Amygdala (tissue), 56 donors: ENCODE measurements around the gene DYNLRB1.

Experiments used
- DNase-seq, 56 donors: peaks; one replicate each; lab custom pipeline; 2025; lab: John Stamatoyannopoulos, UW

DYNLRB1 gene

DNA sequence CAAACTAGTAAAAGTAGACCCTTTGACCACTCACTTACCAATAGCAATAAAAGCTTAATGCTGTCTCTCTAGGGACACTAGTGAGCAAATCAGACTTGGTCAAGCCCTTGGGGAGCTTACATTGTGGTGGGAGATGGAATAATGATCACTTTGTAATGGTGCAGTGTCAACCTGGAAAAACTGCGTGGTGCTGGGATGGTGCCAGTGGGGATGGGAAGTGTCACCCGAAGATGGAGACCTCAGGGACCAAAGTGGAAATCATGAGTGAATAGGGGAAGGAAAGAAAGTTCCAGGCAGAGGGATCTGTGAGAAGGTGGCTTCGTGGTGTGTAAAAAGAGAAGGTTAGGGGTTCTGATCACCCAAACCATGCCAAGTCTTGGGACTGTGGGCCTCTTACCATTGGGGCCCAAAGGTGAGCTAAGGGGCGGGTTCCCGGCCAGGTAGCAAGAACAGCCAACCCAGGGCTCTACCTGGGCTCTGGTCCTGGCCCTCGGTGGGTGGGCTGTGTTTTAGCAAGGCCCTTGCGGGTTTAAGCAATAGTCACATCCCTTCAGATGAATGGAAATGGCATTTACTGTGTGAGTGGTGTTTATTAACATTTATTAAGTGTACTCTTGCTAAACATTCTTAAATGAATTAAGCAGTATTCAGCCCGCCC lies 15.5 kb downstream of the DYNLRB1 start:
- DNase-seq: no peak

DNA sequence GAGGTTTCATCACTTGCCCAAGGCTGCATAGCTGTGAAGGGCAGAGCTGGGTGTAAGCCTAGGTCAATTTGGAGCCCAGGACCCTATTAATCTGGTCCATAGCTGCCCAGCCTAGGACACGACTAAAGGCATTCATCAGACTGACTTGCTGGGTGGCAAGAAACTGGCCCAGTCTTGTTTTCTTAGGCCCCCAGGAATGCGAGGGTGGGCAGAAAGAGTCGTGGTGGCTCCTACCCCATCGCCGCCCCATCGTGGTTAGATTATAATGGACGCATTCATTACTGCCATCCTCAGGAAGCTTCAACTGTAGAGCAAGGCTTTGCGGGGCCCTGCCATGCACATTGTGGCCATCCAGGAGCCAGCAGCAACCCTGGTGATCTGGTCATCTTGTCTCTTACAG lies 16.1 kb downstream of the DYNLRB1 start:
- no peak for DNase-seq

- no peak for DNase-seq
Measured at GRCh38 chr20:34532756-34533155, 16.5 kb downstream of the DYNLRB1 start.

- DNase-seq: no peak
Measured at GRCh38 chr20:34534391-34535165, 18.4 kb downstream of the DYNLRB1 start.

DNA sequence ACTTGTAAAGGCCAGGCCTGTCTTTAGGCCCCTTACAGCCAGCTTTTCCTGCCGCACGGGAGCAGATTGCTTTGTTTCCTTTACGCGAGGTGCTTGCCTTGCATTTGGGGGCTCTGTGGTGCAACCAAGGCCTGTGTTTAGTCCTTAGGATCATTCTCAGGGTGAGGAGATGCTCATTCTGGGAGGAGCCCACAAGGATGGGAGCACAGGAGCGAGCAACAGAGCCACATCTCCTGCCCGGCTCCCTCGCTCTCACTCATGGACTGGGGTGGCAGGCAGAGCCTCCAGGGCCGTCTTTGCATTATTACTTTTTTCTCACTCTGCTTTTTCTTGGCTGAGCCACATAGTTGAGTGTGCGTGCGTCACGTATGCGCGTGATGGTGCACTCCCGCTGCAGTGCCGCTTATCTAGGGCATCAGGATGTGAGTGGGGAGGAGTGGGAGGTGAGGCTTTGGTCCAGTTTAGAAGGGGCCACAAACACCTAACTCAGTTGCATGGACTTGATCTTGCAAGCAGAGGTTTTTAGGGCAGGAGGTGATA lies 19.1 kb downstream of the DYNLRB1 start:
- no peak for DNase-seq

- DNase-seq: no peak
Measured at GRCh38 chr20:34535857-34536256, 19.6 kb downstream of the DYNLRB1 start.

DNA sequence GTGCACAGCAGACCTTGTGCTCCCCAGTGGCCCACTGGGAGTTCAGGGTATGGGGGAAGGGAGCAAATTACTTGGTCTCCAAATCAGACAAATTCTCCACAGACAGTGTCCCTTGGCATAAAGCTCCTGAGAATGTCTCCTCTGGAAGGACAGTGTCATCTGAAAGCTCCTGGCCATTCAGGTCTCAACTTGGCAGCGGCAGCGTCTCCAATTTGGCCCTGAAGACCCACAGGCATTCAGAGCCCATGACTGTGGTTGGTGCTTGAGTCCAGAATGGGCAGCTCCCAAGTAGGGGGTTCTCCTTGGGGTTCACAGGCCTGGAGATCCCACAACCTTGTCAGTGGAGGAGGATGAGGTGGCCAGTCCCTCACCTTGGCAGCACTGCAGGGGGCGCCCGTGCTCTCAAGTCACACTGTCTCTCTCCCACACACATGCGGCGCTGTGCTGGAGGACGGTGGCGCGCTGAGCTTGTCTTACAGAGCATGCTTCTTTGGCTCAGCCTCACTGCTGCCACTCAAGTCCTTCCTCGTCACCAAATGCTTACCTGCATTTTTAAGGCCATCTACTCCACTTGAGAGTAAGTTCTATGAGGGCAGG lies 20.7 kb downstream of the DYNLRB1 start:
- peak in 20 of 56 donors; percentile 13 to 54 (median 31) for DNase-seq

- no peak for DNase-seq
Measured at GRCh38 chr20:34537651-34538050, 21.4 kb downstream of the DYNLRB1 start.

DNA sequence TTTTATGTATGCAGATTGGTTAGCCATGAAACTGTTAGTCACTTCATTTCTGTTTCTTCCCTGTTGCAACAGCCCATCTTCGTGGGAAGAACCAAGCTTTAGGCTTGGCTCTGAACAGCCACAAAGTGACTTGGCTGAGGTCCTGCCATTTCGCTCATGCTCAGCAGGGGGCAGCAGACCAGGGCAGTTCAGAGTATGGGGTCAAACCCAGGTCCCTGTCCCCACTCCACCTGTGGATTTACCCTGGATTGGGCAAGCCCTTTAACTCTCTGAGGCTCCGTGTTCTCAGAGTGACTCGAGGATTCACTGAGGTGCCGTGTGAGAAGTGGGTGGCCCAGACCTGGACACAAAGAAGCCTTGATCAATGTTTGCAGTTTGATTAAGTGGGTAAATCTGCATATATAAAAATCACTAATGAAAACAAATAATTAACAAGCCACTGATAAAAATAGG lies 22.5 kb downstream of the DYNLRB1 start:
- peak in 21 of 56 donors; percentile 8 to 62 (median 28) for DNase-seq

DNA sequence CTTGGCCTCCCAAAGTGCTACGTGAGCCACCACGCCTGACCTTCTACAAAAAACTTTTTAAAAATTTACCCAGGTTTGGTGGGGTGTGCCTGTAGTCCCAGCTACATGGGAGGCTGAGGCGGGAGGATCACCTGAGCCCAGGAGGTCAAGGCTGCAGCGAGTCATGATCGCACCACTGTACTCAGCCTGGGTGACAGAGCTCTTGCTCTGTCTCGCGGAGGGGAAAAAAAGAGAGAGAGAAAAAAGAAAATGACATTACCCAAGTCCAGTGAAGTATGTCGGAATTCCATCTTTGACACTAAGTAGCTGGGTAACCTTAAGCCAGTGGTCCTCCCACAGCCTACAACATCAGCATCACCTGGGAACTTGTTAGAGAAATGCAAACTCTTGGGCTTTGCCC lies 23.5 kb downstream of the DYNLRB1 start:
- no peak for DNase-seq

GRCh38 chr20:34540596-34541263 lies 24.5 kb downstream of the DYNLRB1 start:
- no peak for DNase-seq

DNA sequence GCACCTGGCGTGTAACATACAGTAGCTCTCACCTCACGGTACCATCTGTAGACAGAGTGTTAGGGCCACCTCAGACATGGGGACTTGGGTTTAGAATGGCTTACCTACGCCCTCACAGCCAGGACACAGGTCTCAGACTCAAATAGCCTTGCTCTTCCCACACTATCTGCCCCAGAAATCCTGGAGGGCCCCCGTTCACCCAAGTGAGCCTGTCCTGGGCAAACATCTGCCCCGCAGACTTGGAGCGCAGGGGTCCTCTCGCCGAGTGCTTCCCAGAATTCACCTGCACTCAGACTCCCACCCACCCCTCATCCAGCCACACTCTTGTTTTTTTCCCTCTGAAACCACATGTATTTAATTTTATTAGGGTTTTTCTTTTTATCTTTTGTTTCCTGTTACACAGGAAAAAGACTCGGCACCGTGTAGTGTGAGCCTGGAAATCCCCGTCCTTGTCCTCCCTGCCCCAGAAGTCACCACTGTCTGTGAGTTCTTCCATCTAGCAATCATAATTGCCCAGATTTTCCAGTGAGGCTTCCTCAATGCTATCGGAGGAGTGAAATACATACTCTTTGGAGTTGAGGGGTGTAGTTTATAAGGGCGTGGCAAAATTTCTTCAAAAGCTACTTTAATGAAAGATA lies 25.2 kb downstream of the DYNLRB1 start:
- no peak for DNase-seq

GRCh38 chr20:34541917-34542316 lies 25.7 kb downstream of the DYNLRB1 start:
- no peak for DNase-seq

GRCh38 chr20:34542439-34542838 lies 26.2 kb downstream of the DYNLRB1 start:
- DNase-seq: no peak

GRCh38 chr20:34543463-34544056 lies 27.3 kb downstream of the DYNLRB1 start:
- no peak for DNase-seq

DNA sequence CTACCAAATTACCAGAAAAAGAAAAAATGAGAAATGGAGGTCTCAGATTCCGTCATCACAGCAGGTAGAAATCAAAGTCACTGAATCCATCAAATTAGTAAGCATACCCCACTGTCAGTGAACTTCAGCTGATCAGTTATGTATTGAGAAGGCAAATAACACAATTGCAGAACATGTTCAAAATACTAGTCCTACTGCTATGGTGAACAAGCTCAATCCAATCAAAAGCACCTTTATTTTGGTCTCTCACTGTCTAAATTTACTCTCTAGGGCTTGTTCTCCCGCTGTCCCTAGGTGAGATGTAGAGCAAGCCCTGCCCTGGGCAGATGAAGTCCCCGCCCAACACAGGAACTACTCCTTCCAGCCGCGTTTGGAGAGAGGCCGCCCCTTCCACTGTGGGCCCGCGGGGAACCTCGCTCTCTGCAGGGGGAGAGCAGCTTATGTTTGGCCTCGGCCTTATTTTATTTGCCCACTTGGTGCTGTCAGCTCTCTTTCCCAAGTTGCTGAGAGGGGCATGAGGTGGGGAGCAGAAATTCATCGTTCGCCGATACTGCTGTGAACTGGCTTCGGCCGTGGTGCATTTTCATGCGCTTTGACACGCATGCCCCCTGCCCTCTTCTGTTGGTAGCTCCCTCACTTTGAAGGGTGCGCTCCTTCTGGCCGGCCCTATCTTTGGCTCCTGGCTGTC lies 28.0 kb downstream of the DYNLRB1 start:
- no peak for DNase-seq

DNA sequence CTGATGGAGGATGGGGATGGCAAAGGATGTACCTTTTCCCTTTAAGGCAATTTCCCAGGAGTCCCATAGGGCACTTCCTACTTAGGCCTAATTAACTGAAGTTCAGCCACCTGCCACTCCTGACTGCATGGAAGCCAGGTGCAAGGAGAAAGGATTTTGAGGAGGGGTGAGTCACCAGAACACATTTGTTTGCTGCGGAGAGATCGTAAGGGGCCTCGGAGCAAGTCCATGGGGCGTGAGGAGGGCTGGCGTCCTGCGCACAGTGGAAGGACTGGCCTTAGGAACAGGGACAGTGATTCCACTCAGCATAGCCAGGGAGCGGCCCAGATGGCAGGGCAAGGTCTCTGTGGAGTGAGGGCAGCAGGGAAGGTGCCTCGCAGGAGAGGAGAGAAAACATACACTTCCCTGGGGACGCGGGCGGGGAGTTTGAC lies 30.5 kb downstream of the DYNLRB1 start:
- DNase-seq: no peak

GRCh38 chr20:34547844-34548613 lies 31.8 kb downstream of the DYNLRB1 start:
- no peak for DNase-seq
